ENCODE measurements around the gene HELZ2. TPM values are rescaled to one million over a fixed set of nuclear protein-coding genes. Genes with fewer than 3 reads are reported as not detected.

HELZ2 gene
- total RNA-seq, 1 experiment from 2014 or later, result 33.4 TPM

GRCh38 chr20:63561624-63562396 is 12.2 kb downstream of the HELZ2 start:
- no peak for TF ChIP-seq EZH2 (IDR thresholded peaks at IDR 0.05; ENCODE audit: low read length, unreplicated experiment)
- TF ChIP-seq EZH2phosphoT487 (IDR thresholded peaks at IDR 0.05; ENCODE audit: borderline replicate concordance, low read length), result no peak
- no peak for TF ChIP-seq CTCF (conservative IDR thresholded peaks at IDR 0.05; ENCODE audit: low read depth, low read length)
- H3K36me3 ChIP-seq (ENCODE audit: low read depth, low read length), result peaks cover 4% of the 10 kb centered on the region; the same call in 1 of the 2 replicates
- no TSS peak for BruUV-seq (replicated peaks)

GRCh38 chr20:63560856-63561609 is 13.0 kb downstream of the HELZ2 start:
- H3K9ac ChIP-seq (ENCODE audit: low read length), result no peak overlapping the region
- TF ChIP-seq EZH2phosphoT487 (IDR thresholded peaks at IDR 0.05; ENCODE audit: borderline replicate concordance, low read length), result no peak
- TF ChIP-seq CTCF (conservative IDR thresholded peaks at IDR 0.05; ENCODE audit: low read depth, low read length), result no peak
- TF ChIP-seq EZH2 (IDR thresholded peaks at IDR 0.05; ENCODE audit: low read length, unreplicated experiment), result no peak
- no peaks in the 10 kb centered on the region for H3K79me2 ChIP-seq (ENCODE audit: low read length)
- H3K27ac ChIP-seq (ENCODE audit: low read length), result no peak overlapping the region
- H3K4me3 ChIP-seq (ENCODE audit: low read length), result no peak overlapping the region
- TSS peak; percentile 28 for BruUV-seq (replicated peaks)
- H3K9me2 ChIP-seq (replicated peaks; ENCODE audit: low read length), result no peaks in the 10 kb centered on the region
- ChIA-PET CTCF (no interaction called here), POLR2A (ENCODE audit: unreplicated experiment) (no interaction called here)
- no peaks in the 10 kb centered on the region for H4K20me1 ChIP-seq (ENCODE audit: low read length)
- H2AFZ ChIP-seq (ENCODE audit: low read length), result no peak overlapping the region
- H3K27me3 ChIP-seq (ENCODE audit: low read length), result no peaks in the 10 kb centered on the region
- ATAC-seq (no peak), DNase-seq (no peak)
- H3K4me1 ChIP-seq (ENCODE audit: insufficient read depth, low read length), result no peaks in the 10 kb centered on the region
- intact Hi-C loops (cut with micrococcal nuclease), result no loop called here
- no peak overlapping the region for H3K4me2 ChIP-seq (ENCODE audit: low read length)
- no peaks in the 10 kb centered on the region for H3F3A ChIP-seq (ENCODE audit: low read length, unreplicated experiment)
- no peaks in the 10 kb centered on the region for H3K9me3 ChIP-seq (ENCODE audit: low read length)
- peaks cover 4% of the 10 kb centered on the region; the same call in 1 of the 2 replicates for H3K36me3 ChIP-seq (ENCODE audit: low read depth, low read length)

More at GRCh38 chr20:63561624-63562396, 12.2 kb downstream of the HELZ2 start:
- H3K9me2 ChIP-seq (replicated peaks; ENCODE audit: low read length), result no peaks in the 10 kb centered on the region
- H3K9me3 ChIP-seq (ENCODE audit: low read length), result no peaks in the 10 kb centered on the region
- H3K4me3 ChIP-seq (ENCODE audit: low read length), result no peak overlapping the region
- ChIA-PET CTCF (no interaction called here), POLR2A (ENCODE audit: unreplicated experiment) (interaction anchor here (0.6 kb wide), 1 partner anchor 517 kb away, joined by 5 read pairs; the partner anchor contains the start of gene RGS19)
- no peak overlapping the region for H3K4me2 ChIP-seq (ENCODE audit: low read length)
- H3K79me2 ChIP-seq (ENCODE audit: low read length), result no peaks in the 10 kb centered on the region
- no peaks in the 10 kb centered on the region for H3F3A ChIP-seq (ENCODE audit: low read length, unreplicated experiment)
- no peaks in the 10 kb centered on the region for H4K20me1 ChIP-seq (ENCODE audit: low read length)
- intact Hi-C loops (cut with micrococcal nuclease), result no loop called here
- no peaks in the 10 kb centered on the region for H3K4me1 ChIP-seq (ENCODE audit: insufficient read depth, low read length)
- DNase-seq (no peak), ATAC-seq (no peak)
- no peak overlapping the region for H3K27ac ChIP-seq (ENCODE audit: low read length)
- no peak overlapping the region for H3K9ac ChIP-seq (ENCODE audit: low read length)
- no peak overlapping the region for H2AFZ ChIP-seq (ENCODE audit: low read length)
- no peaks in the 10 kb centered on the region for H3K27me3 ChIP-seq (ENCODE audit: low read length)

Data from PC-3 (cell line).